Neutrophil (primary cell): ENCODE results near the gene RHNO1.
A peak's percentile ranks its signal among the peaks of the same experiment; 100 is the strongest.

ENCODE experiments used
- H3K27ac ChIP-seq: fragments of 200-600 bp; sonication (generic); 2 replicates; pipeline ENCODE4 v1.5.1; 2016; ENCODE audit warnings: mild to moderate bottlenecking, moderate library complexity
- H3K27me3 ChIP-seq: fragments of 200-600 bp; sonication (generic); 2 replicates; pipeline ENCODE4 v1.6.0; 2016; ENCODE audit warnings: mild to moderate bottlenecking
- H3K36me3 ChIP-seq: fragments of 200-600 bp; sonication (generic); 2 replicates; pipeline ENCODE4 v1.5.1; 2017
- H3K4me1 ChIP-seq, 2 experiments: fragments of 200-600 bp in 1 of 2; sonication (generic) in 1 of 2; 1 replicate in 1 of 2; 2 replicates in 1 of 2; pipeline versions ENCODE4 v1.5.1 to v1.6.1; 2013 to 2016; ENCODE audit warnings: low read depth in 1 of 2, low read length in 1 of 2, mild to moderate bottlenecking in 1 of 2, moderate library complexity in 1 of 2; ENCODE audit not compliant: control insufficient read depth in 1 of 2, insufficient read depth in 1 of 2
- H3K4me3 ChIP-seq, 2 experiments: fragments of 200-600 bp in 1 of 2; sonication (generic) in 1 of 2; 1 replicate in 1 of 2; 2 replicates in 1 of 2; pipeline ENCODE4 v1.5.1; 2013 to 2016; ENCODE audit warnings: low read depth in 1 of 2, low read length in 1 of 2, mild to moderate bottlenecking in 1 of 2, moderate library complexity in 1 of 2
- H3K9me3 ChIP-seq: fragments of 200-600 bp; sonication (generic); 2 replicates; pipeline ENCODE4 v1.5.1; 2016
- CTCF ChIP-seq: fragments of 200-600 bp; sonication (generic); IDR thresholded peaks from 2 replicates; pipeline ENCODE4 v1.5.1; 2016; ENCODE audit warnings: antibody characterized with exemption

The RHNO1 gene

GRCh38 chr12:2890388-2891239 lies 13.6 kb downstream of the RHNO1 start, which contains the start of gene TULP3:
TULP3 (plus strand) TSS chr12:2890891; CDS start chr12:2890948, 57 bp downstream.
- Histone ChIP-seq H3K9me3 (no peaks in the 10 kb centered on the region), H3K36me3 (peaks cover 14% of the 10 kb centered on the region), H3K4me3 (peak within 1 kb of the TSS; percentile 83 to 96), H3K27me3 (peaks cover 18% of the 10 kb centered on the region), H3K27ac (peak within 1 kb of the TSS; percentile 41), H3K4me1 (peaks cover 10 to 11% of the 10 kb centered on the region in 2 experiments)
- TF ChIP-seq CTCF: peak; percentile 52

GRCh38 chr12:2891240-2892053 lies 14.4 kb downstream of the RHNO1 start:
- Histone ChIP-seq H3K9me3 (no peaks in the 10 kb centered on the region), H3K4me3 (peak overlapping the region; percentile 83 to 96), H3K27me3 (peaks cover 18% of the 10 kb centered on the region), H3K4me1 (peaks cover 10 to 11% of the 10 kb centered on the region in 2 experiments), H3K36me3 (peaks cover 11% of the 10 kb centered on the region), H3K27ac (peak overlapping the region; percentile 41)
- TF ChIP-seq CTCF: no peak

- no peaks in the 10 kb centered on the region for H3K9me3 ChIP-seq
- no peak overlapping the region for H3K27ac ChIP-seq
- TF ChIP-seq CTCF: no peak
- H3K36me3 ChIP-seq: peaks cover 11% of the 10 kb centered on the region
- peaks cover 10 to 11% of the 10 kb centered on the region in 2 experiments for H3K4me1 ChIP-seq
- H3K4me3 ChIP-seq: no peak overlapping the region
- peaks cover 18% of the 10 kb centered on the region for H3K27me3 ChIP-seq
Measured at GRCh38 chr12:2892246-2892645, 15.2 kb downstream of the RHNO1 start.

- Histone ChIP-seq H3K36me3 (peaks cover 5% of the 10 kb centered on the region), H3K27ac (no peak overlapping the region), H3K9me3 (no peaks in the 10 kb centered on the region), H3K4me1 (peaks cover 10 to 11% of the 10 kb centered on the region in 2 experiments), H3K27me3 (peaks cover 18% of the 10 kb centered on the region), H3K4me3 (no peak overlapping the region)
- no peak for TF ChIP-seq CTCF
Measured at GRCh38 chr12:2893007-2893406, 16.0 kb downstream of the RHNO1 start.

- no peak overlapping the region for H3K4me3 ChIP-seq
- H3K27me3 ChIP-seq: peaks cover 18% of the 10 kb centered on the region
- TF ChIP-seq CTCF: no peak
- H3K4me1 ChIP-seq: peaks cover 9 to 10% of the 10 kb centered on the region in 2 experiments
- H3K36me3 ChIP-seq: no peaks in the 10 kb centered on the region
- H3K27ac ChIP-seq: no peak overlapping the region
- no peaks in the 10 kb centered on the region for H3K9me3 ChIP-seq
Measured at GRCh38 chr12:2895051-2895451, 18.0 kb downstream of the RHNO1 start.
